NCI-H1105 (cell line): Measurements from ENCODE around the gene THAP12.

ENCODE experiments used
- DNase-seq: peaks from one replicate; lab custom pipeline; 2025; lab: John Stamatoyannopoulos, UW

The THAP12 gene

DNA sequence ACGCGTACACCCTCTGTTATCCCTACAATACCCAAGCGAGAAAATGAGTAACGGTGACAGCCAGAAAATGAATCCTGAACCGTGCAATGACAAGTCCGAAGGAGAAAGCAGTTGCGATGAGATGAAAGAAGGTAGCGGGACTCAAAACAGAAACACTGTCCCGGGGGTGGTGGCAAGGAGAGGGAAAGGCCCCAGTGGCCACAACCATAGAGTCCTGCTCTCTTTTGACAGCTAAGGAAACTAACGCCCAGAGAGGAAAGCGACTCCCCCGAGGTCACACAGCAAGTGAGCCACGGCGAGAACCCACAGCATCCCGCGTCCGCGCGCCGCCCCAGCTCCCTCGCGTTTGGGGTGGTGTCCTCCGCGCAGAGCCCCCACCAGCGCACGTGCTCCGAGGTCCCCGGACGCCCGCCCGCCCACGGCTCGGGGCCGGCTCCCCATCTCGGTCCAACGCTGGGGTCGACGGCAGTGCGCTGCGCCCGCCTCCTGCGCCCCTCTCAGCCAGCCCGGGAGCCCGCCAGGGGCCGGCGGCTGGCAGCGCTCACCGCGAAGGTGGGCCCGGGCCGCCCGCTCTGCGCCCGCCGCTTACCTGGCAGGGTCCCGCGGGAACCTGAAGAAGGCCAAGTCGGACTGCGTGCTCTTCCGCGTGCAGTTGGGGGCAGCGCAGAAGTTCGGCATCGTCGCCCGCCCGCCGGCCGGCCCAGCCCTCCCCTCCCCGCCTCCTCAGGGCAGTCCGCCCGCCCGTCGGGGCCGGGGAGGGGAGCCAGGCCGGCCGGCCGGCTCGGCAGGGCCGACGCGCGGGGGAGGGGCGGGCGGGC lies 564 bp downstream of the THAP12 start:
- DNase-seq: no peak

- DNase-seq: no peak
These were observed 1.1 kb downstream of the THAP12 start for GRCh38 chr11:76379807-76380158.

DNA sequence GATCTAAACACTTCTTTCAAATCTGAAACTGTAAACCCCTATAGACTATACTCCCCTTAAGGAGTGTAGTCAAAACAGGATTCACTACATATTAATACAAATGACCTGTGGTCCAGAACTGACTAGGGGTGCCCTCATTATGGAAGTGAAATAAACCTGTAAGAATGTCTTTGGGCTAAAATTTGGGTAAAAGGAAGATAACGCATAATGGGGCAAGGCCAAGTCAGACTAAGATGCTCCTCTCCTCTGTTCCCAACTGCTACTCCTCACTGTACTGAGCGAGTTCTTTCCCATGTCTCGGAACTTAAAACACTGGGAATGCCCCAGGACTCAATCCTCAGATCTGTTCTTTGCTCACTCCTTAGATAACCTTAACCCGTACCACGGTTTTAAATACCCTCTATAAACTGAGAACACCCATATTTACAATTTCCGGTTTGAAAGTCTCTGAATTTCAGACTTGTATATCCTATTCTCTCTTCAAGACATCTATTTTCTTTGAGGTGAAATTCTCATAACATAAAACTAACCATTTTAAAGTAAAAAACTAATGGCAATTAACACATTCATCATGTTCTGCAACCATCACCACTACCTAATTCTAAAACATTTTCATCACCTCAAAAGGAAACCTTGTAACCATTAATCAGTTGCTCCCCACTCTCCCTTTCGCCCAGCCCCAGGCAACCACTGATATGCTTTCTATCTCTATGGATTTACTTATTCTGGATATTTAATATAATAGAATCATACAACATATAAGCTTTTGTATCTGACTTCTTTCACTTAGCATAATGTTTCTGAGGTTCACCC lies 4.0 kb downstream of the THAP12 start:
- no peak for DNase-seq

- DNase-seq: no peak
These were observed 9.8 kb downstream of the THAP12 start for GRCh38 chr11:76371170-76371569.

DNA sequence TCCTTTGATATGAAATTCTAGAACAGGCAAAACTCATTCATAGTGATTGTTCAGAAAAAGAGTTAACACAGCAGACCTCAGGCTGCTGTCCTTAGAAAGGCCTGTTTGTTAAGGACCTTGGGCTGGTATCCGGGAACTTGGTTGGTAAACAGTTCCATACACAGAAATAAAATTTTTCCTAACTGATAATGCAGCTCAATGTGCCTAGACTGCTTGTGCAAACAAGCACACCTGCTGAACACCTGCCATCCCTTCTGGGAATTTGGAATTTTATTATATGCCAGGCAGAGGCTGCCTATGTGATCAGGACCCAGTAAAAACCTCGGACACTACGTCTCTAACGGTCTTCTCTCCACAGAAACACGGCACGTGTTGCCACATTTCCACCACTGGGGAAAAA lies 11.5 kb downstream of the THAP12 start:
- peak; percentile 10 for DNase-seq

- no peak for DNase-seq
These were observed 12.4 kb downstream of the THAP12 start for GRCh38 chr11:76368490-76368889.

DNA sequence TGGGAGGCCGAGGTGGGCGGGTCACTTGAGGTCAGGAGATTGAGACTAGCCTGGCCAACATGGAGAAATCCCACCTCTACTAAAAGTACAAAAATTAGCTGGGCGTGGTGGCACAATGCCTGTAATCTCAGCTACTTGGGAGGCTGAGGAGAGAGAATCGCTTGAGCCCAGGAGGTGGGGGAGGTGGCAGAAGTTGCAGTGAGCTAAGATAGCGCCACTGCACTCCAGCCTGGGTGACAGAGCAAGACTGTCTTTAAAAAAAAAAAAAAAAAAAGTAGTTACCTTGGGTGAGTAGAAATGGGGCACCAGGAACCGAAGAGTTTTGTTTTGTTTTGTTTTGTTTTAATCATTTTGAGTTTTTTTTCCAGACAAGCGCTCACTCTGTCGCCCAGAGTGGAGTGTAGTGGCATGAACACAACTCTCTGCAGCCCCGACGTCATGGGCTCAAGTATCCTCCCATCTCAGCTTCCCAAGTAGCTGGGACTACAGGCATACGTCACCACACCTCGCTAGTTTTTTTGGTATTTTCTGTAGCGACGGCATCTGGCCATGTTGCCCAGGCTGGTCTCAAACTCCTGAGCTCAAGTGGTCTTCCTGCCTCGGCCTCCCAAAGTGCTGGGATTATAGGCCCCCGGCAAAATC lies 15.8 kb downstream of the THAP12 start:
- no peak for DNase-seq

- DNase-seq: no peak
These were observed 18.2 kb downstream of the THAP12 start for GRCh38 chr11:76362716-76363115.

DNA sequence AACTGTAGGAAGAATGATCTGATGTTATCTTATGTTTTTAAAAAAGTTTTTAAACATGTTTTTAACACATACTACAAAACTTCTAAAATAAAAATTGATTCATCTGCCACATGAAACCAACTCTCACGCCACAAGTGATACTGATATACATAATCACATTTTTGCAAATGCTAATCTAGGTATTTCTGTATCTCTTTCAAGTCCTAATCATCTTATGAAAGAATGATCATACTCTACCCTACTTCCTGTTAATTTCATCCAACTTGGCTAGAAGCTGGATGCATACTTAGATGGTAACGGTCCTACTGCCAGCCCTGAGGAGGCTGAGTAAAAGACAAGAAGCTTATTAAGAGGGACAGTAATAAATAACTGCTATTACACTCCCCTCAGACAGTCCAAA lies 19.2 kb downstream of the THAP12 start:
- no peak for DNase-seq

DNA sequence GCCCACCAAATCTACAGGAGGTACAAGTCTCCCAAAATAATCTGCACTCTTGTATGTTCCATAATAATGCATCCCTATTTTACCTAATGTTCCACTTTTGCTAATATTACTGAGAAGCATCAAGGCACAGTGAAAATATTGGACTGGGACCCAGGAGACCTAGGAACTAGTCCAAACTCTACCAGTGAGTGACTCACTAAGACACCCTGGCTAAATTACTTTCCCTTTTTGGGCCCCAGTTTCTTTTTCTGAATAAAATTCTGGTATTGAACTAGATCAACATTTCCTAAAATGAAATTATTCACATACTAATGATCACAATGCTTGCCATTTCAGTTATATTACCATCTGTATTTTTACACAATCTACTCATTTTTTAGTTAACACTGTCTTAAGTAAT lies 19.6 kb downstream of the THAP12 start:
- no peak for DNase-seq

DNA sequence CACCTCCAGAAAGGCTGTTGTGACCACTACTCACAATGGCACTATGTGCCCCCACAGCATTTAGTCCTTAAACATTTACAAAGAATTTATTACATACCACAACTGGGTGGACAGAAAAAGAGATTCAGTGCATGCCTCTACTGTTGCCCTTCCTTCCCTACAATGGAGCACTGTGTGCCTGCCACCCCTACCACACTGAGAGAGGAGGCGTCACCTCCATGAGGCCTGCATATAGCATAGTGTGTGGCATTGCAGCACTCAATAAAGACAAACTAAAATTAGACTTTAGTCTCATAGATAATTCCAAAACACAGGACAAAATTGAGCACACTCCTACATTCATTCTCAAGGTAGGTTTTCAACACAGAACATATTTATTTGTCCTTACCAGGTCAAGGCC lies 25.8 kb downstream of the THAP12 start:
- no peak for DNase-seq

DNA sequence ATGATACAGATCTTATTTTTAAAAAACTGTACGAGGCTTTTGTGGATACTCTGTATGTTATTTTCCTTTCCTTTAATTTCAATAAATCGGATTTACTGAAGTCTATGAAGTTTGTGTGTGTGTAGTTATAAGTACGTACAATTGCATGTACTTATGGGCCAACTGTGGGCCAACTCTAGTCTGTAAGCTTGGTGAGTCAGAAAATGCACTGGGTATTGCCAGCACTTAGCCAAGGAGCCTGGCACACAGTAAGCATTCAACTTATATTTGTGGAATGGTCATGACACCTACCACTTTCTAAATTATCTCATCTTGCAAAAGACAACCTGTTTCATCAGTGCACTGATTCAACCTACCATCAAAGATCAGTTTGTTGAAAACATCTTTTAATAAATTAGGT lies 32.6 kb downstream of the THAP12 start:
- DNase-seq: no peak

DNA sequence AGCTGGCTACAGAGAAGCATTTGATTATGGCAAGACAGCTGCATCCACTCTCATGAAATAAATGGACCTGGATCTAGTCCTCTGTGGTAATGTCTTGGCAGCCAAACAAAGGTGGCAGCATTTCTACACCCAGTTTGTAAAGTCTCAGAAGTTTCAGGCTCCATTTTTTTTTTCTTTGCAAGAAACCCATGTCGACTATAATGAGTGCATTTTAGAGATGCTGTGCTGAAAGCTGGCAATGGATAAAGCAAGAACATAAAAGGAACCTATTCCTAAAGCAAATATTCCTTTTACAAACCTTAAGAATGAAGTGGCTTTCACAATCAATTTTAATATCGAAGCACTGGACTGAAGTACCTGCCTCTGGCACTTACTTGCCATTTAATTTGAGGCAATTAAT lies 33.5 kb downstream of the THAP12 start:
- DNase-seq: peak; percentile 64

DNA sequence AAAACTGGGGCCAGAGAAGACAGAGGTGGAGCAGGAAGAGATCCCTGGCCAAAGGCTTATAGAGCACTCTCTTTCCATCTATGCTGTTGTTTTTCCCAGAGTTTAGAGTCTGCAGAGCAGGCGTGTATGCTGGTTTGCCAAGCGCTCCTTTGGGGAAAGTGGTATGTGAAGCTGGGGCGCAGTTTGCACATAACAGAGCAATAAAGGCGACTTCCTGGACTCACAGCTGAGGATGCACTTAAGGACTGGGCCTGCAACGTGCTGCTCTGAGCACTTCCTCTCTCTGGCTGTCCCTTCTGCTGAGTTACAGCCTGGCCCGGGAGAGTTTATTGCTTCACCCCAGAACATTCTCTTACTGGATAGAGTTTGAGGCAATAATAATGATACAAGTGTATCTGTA lies 41.7 kb downstream of the THAP12 start:
- DNase-seq: no peak

- no peak for DNase-seq
These were observed 43.0 kb downstream of the THAP12 start for GRCh38 chr11:76337923-76338322.

DNA sequence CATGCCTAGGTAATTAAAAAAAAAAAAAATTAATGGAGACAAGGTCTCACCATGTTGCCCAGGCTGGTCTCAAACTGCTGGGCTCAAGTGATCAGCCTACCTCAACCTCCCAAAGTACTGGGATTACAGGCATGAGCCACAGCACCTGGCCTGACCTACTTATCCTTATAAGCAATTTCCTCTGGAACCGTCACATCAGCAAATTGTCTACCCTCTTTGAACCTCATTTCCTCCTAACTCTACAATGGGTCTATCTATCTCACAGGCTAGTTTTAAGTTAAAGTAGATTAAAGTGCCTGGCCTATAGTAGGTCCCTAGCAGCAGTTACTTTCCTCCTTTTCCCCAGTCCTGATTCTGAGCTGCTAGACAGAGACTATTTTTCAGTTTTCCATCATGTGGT lies 43.5 kb downstream of the THAP12 start:
- DNase-seq: no peak

GRCh38 chr11:76336597-76336996 lies 44.3 kb downstream of the THAP12 start:
- DNase-seq: no peak

GRCh38 chr11:76335842-76336241 lies 45.1 kb downstream of the THAP12 start:
- no peak for DNase-seq

DNA sequence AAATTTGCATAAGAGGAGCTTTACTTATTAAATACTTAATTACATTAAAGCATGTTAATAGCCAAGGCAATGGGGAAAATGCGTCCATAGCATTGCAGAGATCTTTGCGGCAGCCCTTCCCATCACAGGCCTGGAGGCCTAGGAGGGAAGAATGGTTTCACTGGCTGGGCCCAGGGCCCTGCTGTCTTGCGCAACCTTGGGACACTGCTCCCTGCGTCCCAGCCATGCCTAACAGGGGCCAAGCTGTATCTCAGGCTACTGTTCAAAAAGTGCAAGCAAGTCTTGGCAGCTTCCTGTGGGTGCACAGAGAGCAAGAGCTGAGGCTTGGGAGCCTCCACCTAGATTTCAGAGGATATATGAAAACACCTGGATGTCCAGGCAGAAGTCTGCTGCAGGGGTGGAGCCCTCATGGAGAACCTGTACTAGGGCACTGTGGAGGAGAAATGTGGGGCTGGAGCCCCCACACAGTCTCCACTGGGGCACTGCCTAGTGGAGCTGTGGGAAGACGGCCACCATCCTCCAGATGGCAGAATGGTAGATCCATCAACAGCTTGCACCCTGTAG lies 46.0 kb downstream of the THAP12 start:
- no peak for DNase-seq

DNA sequence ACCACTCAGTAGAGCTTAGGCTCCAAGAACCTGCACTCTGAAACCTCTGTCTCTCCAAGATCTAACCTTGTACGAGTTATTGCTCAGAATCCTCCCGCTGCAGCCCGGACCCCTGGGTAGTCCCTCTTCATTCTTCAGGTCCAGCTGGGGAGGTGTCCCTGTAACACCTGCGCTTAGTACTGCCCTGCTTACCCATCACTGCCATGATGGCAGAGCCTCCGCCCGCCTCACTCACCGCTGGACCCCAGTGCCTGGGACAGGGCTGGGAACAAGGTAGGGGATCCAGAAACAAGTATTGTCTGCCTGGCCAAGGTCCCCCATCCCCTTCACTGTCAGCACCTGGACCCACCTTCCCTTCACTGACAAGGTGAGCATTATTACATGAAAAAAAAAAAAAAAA lies 50.3 kb downstream of the THAP12 start:
- no peak for DNase-seq

DNA sequence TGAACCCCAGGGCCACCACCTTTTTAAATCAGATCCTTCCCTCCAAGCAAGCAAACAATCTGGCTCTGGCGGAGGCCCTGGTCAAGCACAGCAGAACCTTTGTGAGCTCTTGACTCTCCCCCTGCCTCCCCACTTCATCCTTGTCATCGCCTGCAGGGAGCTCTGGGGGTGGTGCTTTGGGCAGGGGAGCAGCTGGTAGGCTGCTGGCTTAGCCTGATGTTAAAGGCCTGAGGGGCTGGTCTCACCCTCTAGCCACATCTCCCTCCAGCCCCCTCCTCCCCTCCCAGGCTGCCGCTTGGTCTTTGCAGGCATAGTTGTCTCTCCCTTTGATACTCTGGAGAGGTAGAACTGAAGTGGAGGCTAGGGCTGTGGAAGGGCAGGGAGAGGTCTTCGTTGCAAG lies 50.9 kb downstream of the THAP12 start:
- DNase-seq: no peak

GRCh38 chr11:76329084-76329648 lies 51.8 kb downstream of the THAP12 start:
- no peak for DNase-seq
